Upper lobe of left lung (tissue), 6 donors: Measurements from ENCODE around the gene ABR. TPM values are rescaled to one million over a fixed set of nuclear protein-coding genes. Genes with fewer than 3 reads are reported as not detected.

Experiments
- ATAC-seq, 2 donors: fragments of 200-7000 bp; cut with Tn5 transposase; one replicate each; pipeline ENCODE4 v1.9.1; 2022; ENCODE audit warnings: mild to moderate bottlenecking in 2 of 2, moderate library complexity in 2 of 2; ENCODE audit not compliant: low FRiP score in 2 of 2
- DNase-seq, 2 donors: peaks; one replicate each; pipeline ENCODE4 v3.0.0-alpha.2; 2019 to 2020
- H3K27ac ChIP-seq, 4 donors: fragments of 200-600 bp; sonication (generic); one replicate each; pipeline ENCODE4 v1.5.1; 2016 to 2019
- H3K27me3 ChIP-seq, 4 donors: fragments of 200-600 bp; sonication (generic); one replicate each; pipeline ENCODE4 v1.5.1; 2017 to 2019
- H3K36me3 ChIP-seq, 4 donors: fragments of 200-600 bp; sonication (generic); one replicate each; pipeline ENCODE4 v1.5.1; 2016 to 2019
- H3K4me1 ChIP-seq, 4 donors: fragments of 200-600 bp; sonication (generic); one replicate each; pipeline ENCODE4 v1.5.1; 2018 to 2019
- H3K4me3 ChIP-seq, 4 donors: fragments of 200-600 bp; sonication (generic); one replicate each; pipeline ENCODE4 v1.5.1; 2017 to 2019; ENCODE audit warnings: mild to moderate bottlenecking in 2 of 4, moderate library complexity in 1 of 4
- H3K9me3 ChIP-seq, 4 donors: fragments of 200-600 bp; sonication (generic); one replicate each; pipeline ENCODE4 v1.5.1; 2018 to 2019
- EP300 ChIP-seq, 4 donors: sonication (generic); formaldehyde crosslinking; IDR thresholded peaks; one replicate each; pipeline ENCODE4 v1.5.1; 2017; ENCODE audit warnings: antibody characterized with exemption in 4 of 4, control low read depth in 2 of 4
- POLR2A ChIP-seq, 4 donors: fragments of 450-650 bp; IDR thresholded peaks; one replicate each; pipeline ENCODE4 v1.5.1; 2016 to 2017; ENCODE audit warnings: antibody characterized with exemption in 4 of 4, mild to moderate bottlenecking in 2 of 4
- POLR2AphosphoS5 ChIP-seq, 2 donors: sonication (generic); formaldehyde crosslinking; IDR thresholded peaks; one replicate each; pipeline ENCODE4 v1.5.1; 2017; ENCODE audit warnings: antibody characterized with exemption in 2 of 2
- WGBS, 2 donors: methylation state at CpG; one replicate each; pipeline ENCODE4 v1.1.5; 2017 to 2018; 5-methylcytosine and 5-hydroxymethylcytosine counted together
- total RNA-seq, 6 donors: library from RNA; depleted of rRNA in 4 of 6; stranded (reverse); fragments of >200 nt in 4 of 6; gene quantifications; one replicate each; pipeline versions ENCODE4 v1.1.0 to v1.2.1, GENCODE V29; 2016 to 2021
- TF ChIP-seq, protein P1 (sequence below), 6 experiments: fragments of 450-650 bp in 4 of 6; fragments of 200-600 bp in 2 of 6; sonication (generic) in 2 of 6; IDR thresholded peaks; one replicate each; pipeline ENCODE4 v1.5.1; 2016 to 2019; ENCODE audit warnings: antibody characterized with exemption in 6 of 6
- donor health status: DM: no; HTN: no; CAD: no; lungs with moderate emphysema.
- donor health status: DM: no; HTN: yes; CAD: no; lungs with severe emphysema.

ABR gene
- total RNA-seq, 6 donors from 2014 or later = 117 to 645 (median 206) TPM

DNA sequence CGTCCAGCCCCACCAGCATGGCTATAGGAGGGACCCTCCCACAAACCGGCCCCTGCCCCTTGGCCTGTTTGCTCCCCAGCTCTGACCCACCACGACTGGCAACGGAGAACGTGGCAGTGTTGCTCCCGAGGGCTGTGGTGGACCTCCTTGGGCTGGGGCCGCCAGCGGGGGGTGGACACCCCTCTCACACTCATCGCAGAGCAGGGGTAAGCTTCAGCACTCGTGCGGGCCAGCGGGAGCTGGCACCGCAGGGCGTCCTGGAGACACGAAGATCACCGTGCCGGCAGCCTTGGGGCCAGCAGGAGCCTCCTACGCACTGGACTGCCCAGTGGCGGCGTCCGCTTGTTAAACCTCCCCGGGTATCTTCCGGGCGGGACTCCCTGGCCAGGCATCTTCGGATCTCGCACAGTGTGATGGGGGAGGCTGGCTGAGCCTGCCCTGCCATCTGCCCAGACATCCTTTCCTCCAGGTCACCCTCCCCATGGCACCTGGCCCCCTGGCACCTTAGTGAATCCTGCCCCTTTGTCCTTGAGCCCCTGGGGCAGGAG, 53.5 kb downstream of the ABR start:
- TF ChIP-seq, protein P1, sequence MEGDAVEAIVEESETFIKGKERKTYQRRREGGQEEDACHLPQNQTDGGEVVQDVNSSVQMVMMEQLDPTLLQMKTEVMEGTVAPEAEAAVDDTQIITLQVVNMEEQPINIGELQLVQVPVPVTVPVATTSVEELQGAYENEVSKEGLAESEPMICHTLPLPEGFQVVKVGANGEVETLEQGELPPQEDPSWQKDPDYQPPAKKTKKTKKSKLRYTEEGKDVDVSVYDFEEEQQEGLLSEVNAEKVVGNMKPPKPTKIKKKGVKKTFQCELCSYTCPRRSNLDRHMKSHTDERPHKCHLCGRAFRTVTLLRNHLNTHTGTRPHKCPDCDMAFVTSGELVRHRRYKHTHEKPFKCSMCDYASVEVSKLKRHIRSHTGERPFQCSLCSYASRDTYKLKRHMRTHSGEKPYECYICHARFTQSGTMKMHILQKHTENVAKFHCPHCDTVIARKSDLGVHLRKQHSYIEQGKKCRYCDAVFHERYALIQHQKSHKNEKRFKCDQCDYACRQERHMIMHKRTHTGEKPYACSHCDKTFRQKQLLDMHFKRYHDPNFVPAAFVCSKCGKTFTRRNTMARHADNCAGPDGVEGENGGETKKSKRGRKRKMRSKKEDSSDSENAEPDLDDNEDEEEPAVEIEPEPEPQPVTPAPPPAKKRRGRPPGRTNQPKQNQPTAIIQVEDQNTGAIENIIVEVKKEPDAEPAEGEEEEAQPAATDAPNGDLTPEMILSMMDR (IDR thresholded peaks at IDR 0.05) = no peak
- TF ChIP-seq EP300 (IDR thresholded peaks at IDR 0.05) (no peak), POLR2A (IDR thresholded peaks at IDR 0.05) (no peak), POLR2AphosphoS5 (IDR thresholded peaks at IDR 0.05) (no peak)
- Histone ChIP-seq H3K9me3 (no peaks in the 10 kb centered on the region), H3K27me3 (no peaks in the 10 kb centered on the region), H3K4me3 (no peak overlapping the region), H3K27ac (no peak overlapping the region), H3K36me3 (peaks cover 0 to 17% (median 3%) of the 10 kb centered on the region in 4 donors), H3K4me1 (peaks cover 24 to 33% (median 29%) of the 10 kb centered on the region in 4 donors)
- WGBS, 2 donors = 86 to 100% methylated on average over 1 to 13 of the region's 26 CpGs
- ATAC-seq (no peak), DNase-seq (no peak)

DNA sequence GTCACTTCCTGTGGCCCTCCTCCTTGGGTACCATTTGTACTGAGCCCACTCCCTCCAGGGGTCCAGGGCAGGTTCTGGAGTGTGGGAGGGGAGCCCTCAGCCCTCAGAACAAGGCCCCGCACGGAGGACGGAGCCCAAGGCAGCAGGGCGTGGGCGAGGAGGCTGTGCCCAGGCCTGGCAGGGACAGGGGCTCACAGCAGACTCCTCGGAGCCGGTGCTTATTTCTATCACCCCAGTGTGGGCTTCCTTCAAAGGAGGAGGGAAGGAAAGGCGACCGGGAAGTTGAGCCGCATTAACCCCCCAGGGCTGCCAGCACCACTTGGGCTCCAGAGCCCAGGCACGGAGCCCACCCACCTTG, 54.0 kb downstream of the ABR start:
- no peak for ATAC-seq
- Histone ChIP-seq H3K27ac (no peak overlapping the region), H3K4me3 (no peak overlapping the region), H3K4me1 (peaks cover 24 to 33% (median 29%) of the 10 kb centered on the region in 4 donors), H3K27me3 (no peaks in the 10 kb centered on the region), H3K36me3 (peaks cover 0 to 17% (median 3%) of the 10 kb centered on the region in 4 donors), H3K9me3 (no peaks in the 10 kb centered on the region)
- 83 to 88% methylated on average over 8 to 11 of the region's 11 CpGs for WGBS, 2 donors
- no peak for DNase-seq
- no peak for TF ChIP-seq EP300 (IDR thresholded peaks at IDR 0.05)
- TF ChIP-seq POLR2A (IDR thresholded peaks at IDR 0.05) = no peak
- TF ChIP-seq POLR2AphosphoS5 (IDR thresholded peaks at IDR 0.05) = no peak
- TF ChIP-seq, protein P1 (IDR thresholded peaks at IDR 0.05) = no peak

- H3K4me1 ChIP-seq = peaks cover 24 to 33% (median 29%) of the 10 kb centered on the region in 4 donors
- ATAC-seq = no peak
- H3K27ac ChIP-seq = no peak overlapping the region
- H3K4me3 ChIP-seq = no peak overlapping the region
- DNase-seq = no peak
- TF ChIP-seq POLR2A (IDR thresholded peaks at IDR 0.05) = no peak
- no peak for TF ChIP-seq POLR2AphosphoS5 (IDR thresholded peaks at IDR 0.05)
- TF ChIP-seq EP300 (IDR thresholded peaks at IDR 0.05) = no peak
- H3K9me3 ChIP-seq = no peaks in the 10 kb centered on the region
- 95% methylated on average over 43 to 48 of the region's 53 CpGs for WGBS, 2 donors
- peaks cover 0 to 17% (median 3%) of the 10 kb centered on the region in 4 donors for H3K36me3 ChIP-seq
- H3K27me3 ChIP-seq = no peaks in the 10 kb centered on the region
Measured at GRCh38 chr17:1124896-1125787, 54.6 kb downstream of the ABR start.

DNA sequence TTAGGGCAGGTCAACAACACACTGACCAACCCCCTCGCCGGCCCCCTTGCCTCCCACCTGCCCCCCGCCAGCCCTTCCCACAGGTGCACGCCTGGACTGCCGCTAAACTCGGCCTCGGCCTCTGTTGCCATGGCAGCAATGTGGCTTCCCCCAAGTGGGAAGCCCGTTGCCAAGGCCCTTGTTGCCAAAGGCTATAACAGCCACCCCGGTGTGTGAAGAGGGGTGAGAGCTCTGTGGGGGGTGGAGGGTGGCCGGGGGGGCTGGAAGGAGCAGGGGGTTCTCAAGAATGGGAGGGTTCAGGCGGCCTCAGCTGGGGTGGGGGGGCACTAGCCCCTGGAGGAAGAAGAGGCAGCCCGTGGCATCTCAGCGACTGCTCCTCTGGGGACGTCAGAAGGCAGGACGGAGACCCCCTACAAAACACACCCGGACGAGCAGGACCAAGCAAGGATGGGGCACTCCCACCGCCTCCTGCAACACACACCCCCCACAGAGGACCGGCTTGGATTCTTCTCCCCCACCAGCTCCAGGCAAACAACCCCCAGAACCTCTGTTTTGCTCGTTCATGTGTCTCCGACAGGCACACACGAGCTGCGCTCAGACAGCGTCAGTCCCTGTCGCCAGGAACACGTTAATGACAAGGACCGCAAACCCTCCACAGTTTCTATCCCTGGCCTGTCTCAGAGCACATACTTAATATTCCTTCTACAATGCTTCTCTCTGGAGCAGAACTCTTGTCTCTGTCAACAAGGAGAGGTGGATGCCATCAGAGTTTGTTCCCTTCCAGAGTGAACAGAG, 55.7 kb downstream of the ABR start:
- TF ChIP-seq, protein P1 (IDR thresholded peaks at IDR 0.05) = no peak
- no peak for TF ChIP-seq POLR2A (IDR thresholded peaks at IDR 0.05)
- TF ChIP-seq POLR2AphosphoS5 (IDR thresholded peaks at IDR 0.05) = no peak
- no peak for TF ChIP-seq EP300 (IDR thresholded peaks at IDR 0.05)
- 76 to 95% methylated on average over 9 to 22 of the region's 27 CpGs for WGBS, 2 donors
- Histone ChIP-seq H3K27me3 (no peaks in the 10 kb centered on the region), H3K36me3 (peaks cover 0 to 17% (median 3%) of the 10 kb centered on the region in 4 donors), H3K4me3 (no peak overlapping the region), H3K4me1 (peaks cover 24 to 33% (median 29%) of the 10 kb centered on the region in 4 donors), H3K9me3 (no peaks in the 10 kb centered on the region), H3K27ac (peak overlapping the region in 3 of 4 donors; percentile 68 to 80 (median 69))
- ATAC-seq = no peak
- DNase-seq = no peak

- WGBS, 2 donors = 61 to 68% methylated on average over 22 to 24 of the region's 24 CpGs
- Histone ChIP-seq H3K36me3 (peaks cover 0 to 17% (median 3%) of the 10 kb centered on the region in 4 donors), H3K4me1 (peaks cover 24 to 33% (median 29%) of the 10 kb centered on the region in 4 donors), H3K27me3 (no peaks in the 10 kb centered on the region), H3K9me3 (no peaks in the 10 kb centered on the region), H3K4me3 (no peak overlapping the region), H3K27ac (peak overlapping the region; percentile 48 to 80 (median 68))
- TF ChIP-seq POLR2AphosphoS5 (IDR thresholded peaks at IDR 0.05) (no peak), POLR2A (IDR thresholded peaks at IDR 0.05) (no peak), EP300 (IDR thresholded peaks at IDR 0.05) (no peak)
- TF ChIP-seq, protein P1 (IDR thresholded peaks at IDR 0.05) = no peak
- DNase-seq (no peak), ATAC-seq (no peak)
Measured at GRCh38 chr17:1123393-1123831, 56.4 kb downstream of the ABR start.
